Ishikawa (cell line): Measurements from ENCODE around the gene EIF4E3.

Experiments used
- CEBPB ChIP-seq: IDR thresholded peaks from 2 replicates; pipeline ENCODE4 v1.6.1; 2012
- EGR1 ChIP-seq: IDR thresholded peaks from 2 replicates; pipeline ENCODE4 v1.6.1; 2012
- EP300 ChIP-seq: IDR thresholded peaks from 2 replicates; pipeline ENCODE4 v1.6.1; 2012; ENCODE audit warnings: borderline replicate concordance
- RAD21 ChIP-seq: IDR thresholded peaks from 2 replicates; pipeline ENCODE4 v1.6.1; 2012; ENCODE audit warnings: low read depth

DNA sequence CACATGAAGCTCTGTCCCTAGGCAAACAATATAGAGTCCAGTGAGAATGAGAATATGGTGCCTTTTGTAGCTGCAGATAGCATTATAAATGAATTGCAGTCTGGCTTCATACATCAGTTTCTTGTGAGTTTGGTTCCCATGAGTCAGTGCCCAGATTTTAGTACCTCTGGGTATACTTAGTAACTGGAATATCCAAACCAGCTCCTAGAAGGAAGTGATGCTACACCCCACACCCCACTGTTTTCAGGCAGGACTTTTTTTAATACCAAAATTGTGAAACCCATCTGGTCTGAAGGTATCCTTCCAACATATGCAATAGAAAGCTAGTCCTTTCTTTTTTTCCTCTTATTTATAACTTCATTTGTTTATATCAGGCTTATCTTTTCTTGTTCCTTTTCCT is 99.5 kb downstream of the EIF4E3 start:
- TF ChIP-seq EGR1 (no peak), CEBPB (no peak), EP300 (no peak), RAD21 (no peak)
